K562 (cell line): ENCODE results near the gene WDR3. TPM values are rescaled to one million over a fixed set of nuclear protein-coding genes. Genes with fewer than 3 reads are reported as not detected.

ENCODE experiments used
- CHD7 ChIP-seq: fragments of 200-600 bp; sonication (generic); IDR thresholded peaks from one replicate; pipeline ENCODE4 v1.6.1; 2012; ENCODE audit warnings: mild to moderate bottlenecking, low read depth, low read length, inconsistent platforms
- GATAD2B ChIP-seq: fragments of 450-650 bp; IDR thresholded peaks from 2 replicates; pipeline ENCODE4 v1.6.1; 2017; ENCODE audit warnings: mild to moderate bottlenecking, borderline replicate concordance
- RB1 ChIP-seq: fragments of 450-650 bp; IDR thresholded peaks from 2 replicates; pipeline ENCODE4 v1.6.1; 2017; ENCODE audit warnings: low read depth, mild to moderate bottlenecking
- ZBTB40 ChIP-seq, 2 experiments: fragments of 450-650 bp in 1 of 2; sonication (generic) in 1 of 2; formaldehyde crosslinking in 1 of 2; IDR thresholded peaks; 2 replicates each; pipeline versions ENCODE4 v1.7.1 to v1.9.0; 2016 to 2022; ENCODE audit warnings: inconsistent platforms in 1 of 2, mild to moderate bottlenecking in 1 of 2, missing genetic modification reagents in 1 of 2
- polyA plus RNA-seq, 8 experiments: library from polyadenylated mRNA; depleted of rRNA in 4 of 8; stranded (reverse) in 5 of 8; unstranded in 3 of 8; fragments of >200 nt; fragmentation: Nextera tagmentation in 2 of 8; fragmentation: Illumina TruSeq in 1 of 8; extraction: Ambion mirVana in 2 of 8; extraction: Trizol in 1 of 8; gene quantifications; 2 replicates each; pipeline versions ENCODE4 v1.2.1 to v1.2.3, GENCODE V29; 2011 to 2014; ENCODE audit warnings: inconsistent platforms in 1 of 8, missing spikeins in 1 of 8
- total RNA-seq, 7 experiments: library from RNA; depleted of rRNA in 6 of 7; stranded (reverse); fragments of >200 nt in 6 of 7; fragmentation: Illumina TruSeq in 2 of 7; extraction: Trizol in 2 of 7; gene quantifications; 2 replicates each; pipeline versions ENCODE4 v1.2.1 to v1.2.3, GENCODE V29; 2011 to 2021; ENCODE audit warnings: low replicate concordance in 1 of 7

Gene WDR3
- total and polyA plus RNA-seq, 9 of the 15 experiments (the other 6 are each of a cell fraction or from before 2014, with no cell fraction given): 40.6 to 122 (median 76.5) TPM

DNA sequence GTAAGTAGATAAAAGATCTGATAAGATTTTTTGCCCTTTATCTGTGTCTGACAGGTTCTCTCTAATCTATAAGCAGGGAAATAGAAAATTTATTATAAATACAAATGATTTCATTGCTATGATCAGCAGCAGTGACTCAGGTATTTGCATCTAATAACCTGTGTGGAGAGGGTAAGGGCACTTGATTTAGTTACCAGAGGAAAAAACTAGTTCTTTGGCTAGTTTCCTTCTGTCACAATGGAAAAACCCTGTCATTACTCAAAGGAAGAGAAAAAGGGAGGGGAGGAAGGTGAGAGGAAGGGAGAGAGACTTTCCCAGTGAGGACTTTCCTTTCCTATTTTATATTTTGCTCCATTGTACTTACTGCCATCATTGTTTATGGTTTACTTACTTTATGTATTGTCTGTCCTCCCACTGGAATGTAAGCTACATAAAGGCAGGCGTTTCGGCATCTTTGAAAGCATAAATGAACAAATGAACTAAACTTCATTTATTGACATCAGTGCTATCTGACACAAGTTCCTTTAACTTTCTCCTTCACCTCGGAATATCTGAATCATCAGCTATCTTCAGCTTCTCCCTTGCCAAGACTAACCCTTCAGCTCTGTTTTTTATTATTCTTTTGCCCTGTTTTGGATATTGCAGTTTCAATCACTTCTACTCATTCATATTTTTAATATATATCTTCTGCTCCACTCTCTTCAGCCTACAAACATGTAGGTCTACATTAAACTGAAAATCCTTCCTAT, 34.9 kb downstream of the WDR3 start (continued):
- TF ChIP-seq CHD7 (no peak), RB1 (no peak), ZBTB40 (IDR thresholded peaks at IDR 0.05) (no peak), ZBTB40 (CRISPR knock-in tag; IDR thresholded peaks at IDR 0.05) (no peak), GATAD2B (no peak)
